ENCODE data around the gene EML6. TPM values are rescaled to one million over a fixed set of nuclear protein-coding genes. Genes with fewer than 3 reads are reported as not detected.

EML6 gene
- total RNA-seq, 4 donors from 2014 or later, result 0.51 to 1.1 (median 0.61) TPM

DNA sequence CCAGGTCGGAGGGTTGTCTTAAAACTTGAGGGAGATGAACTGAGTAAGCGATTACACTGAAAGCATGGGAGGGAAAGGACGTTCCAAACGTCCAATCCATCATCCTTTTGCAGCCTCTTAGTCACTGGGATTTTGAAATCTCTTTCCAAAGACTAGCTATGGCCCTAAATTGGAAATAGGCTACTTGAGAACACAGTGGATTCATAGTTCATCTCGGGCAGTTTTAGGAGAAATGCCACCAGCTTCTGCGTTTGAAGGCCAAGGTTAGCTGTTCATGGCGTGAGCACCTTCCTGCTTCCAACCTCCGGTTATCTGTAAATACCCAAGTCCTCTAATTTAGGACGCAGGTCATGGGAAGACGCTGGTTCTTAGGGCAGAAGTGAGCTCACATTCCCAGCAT, 821 bp upstream of the EML6 start:
- TF ChIP-seq, protein P1, sequence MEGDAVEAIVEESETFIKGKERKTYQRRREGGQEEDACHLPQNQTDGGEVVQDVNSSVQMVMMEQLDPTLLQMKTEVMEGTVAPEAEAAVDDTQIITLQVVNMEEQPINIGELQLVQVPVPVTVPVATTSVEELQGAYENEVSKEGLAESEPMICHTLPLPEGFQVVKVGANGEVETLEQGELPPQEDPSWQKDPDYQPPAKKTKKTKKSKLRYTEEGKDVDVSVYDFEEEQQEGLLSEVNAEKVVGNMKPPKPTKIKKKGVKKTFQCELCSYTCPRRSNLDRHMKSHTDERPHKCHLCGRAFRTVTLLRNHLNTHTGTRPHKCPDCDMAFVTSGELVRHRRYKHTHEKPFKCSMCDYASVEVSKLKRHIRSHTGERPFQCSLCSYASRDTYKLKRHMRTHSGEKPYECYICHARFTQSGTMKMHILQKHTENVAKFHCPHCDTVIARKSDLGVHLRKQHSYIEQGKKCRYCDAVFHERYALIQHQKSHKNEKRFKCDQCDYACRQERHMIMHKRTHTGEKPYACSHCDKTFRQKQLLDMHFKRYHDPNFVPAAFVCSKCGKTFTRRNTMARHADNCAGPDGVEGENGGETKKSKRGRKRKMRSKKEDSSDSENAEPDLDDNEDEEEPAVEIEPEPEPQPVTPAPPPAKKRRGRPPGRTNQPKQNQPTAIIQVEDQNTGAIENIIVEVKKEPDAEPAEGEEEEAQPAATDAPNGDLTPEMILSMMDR (IDR thresholded peaks at IDR 0.05; ENCODE audit: low read depth), result no peak

DNA sequence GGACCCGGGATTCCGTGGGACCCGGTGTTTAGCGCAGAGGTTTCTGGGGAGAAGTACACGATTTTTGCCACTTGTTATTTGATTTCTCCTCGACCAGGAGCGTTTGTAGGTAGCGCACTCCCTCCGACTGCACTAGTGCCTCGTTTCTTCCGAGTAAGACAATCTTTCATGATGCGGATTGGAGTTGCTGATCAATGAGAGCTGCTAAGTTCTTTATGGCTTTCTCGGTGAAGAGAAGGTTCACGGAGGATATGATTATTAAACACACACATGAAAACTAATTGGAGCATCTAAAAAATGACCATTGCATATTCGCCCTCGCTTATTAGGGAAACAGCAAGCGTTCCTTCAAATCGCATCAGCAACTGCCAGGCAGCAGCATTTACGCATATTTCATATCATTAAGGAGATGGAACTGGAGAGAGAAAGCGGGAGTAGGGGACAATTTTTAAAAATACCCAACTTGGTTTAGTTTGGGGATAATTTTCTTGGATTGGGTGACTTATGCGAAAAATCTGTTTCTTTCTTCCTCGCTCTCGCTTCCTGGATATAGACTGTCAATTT, 616 bp downstream of the EML6 start:
- TF ChIP-seq, protein P1 (IDR thresholded peaks at IDR 0.05; ENCODE audit: low read depth), result no peak

DNA sequence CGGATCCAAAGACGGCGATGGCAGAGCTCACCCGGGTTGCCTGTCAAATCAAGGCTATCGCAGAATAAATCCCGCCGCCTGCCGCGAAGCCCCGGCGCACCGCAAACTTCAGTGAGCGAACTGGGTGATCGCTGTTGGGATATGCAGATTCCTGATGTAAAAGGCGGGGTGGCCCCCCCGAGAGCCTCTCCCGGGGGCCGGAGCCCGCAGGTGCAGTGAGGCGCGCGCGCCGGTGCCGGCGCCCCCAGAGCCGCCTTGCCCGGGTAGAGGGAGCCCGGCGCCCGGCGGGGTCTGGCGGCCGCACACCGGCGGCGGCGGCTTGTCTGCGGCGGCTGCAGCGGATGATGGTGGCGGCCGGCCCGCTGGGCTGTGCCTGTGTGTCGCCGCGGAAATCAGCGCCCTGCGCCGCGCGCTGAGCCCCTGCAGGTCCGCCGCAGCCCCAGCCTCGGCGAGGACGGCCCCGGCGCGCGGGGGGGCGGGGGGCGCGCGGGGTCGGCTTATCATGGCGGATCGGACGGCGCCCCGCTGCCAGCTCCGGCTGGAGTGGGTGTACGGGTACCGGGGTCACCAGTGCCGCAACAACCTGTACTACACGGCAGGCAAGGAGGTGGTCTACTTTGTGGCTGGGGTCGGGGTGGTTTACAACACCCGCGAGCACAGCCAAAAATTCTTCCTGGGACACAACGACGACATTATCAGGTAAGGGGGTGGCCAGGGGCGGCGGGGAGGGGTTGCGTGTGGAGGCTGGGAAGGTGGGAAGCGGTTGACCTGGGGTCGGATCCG, 1.3 kb downstream of the EML6 start:
- TF ChIP-seq, protein P1 (IDR thresholded peaks at IDR 0.05; ENCODE audit: low read depth), result no peak

DNA sequence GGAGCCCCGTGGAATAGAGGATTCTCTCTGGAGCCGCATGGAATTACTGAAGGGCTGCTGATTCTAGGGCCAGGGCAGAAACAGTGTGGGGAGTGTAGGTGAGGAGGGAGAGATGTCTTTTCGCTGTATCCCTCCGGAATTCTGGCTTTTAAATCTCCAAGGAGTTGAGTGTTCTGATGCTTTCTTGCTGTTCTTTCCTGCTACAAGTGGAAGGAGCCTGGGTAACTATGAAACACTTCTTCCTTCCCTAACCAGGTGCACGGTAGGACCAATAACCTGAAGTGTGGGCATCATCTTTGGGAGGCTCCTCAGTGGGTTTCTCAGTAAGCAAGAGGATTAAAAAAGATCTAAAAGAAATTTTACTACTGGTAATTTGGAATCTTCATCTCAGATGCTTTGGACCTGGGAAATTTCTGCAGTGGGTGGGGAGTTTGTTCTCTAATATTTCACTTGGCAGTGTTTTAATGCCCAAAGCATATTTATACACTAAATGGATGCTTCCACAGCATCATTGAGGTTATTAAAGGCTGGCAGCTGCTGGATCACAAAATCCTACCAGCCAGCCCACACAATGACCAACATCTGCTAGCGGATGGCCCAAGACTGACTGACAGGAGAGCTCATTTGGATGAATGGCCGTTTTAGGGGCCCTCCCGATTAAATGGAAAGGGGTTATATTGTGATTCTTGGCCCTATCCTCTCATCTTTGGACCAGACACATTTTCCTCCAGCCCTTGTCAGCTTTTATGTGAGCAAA, 2.1 kb downstream of the EML6 start:
- TF ChIP-seq, protein P1 (IDR thresholded peaks at IDR 0.05; ENCODE audit: low read depth), result no peak

DNA sequence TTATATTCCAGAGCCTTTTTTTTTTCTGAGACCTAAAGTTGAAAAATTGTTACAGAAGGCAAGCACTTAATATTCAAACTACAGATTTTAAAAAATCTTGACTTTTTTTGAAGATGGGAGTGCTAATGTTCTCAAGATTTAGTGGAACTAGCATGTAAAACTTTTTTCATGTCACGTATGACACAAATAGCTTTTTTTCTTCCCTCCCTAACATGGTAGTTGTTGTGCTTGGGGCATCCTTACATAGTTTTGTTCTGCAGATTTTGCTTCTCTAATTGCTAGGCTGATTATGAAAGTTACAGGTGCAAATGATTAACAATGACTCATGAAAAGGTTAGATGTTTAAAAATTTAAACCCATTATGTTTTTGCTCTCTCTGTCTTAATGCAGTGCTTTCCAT, 3.0 kb downstream of the EML6 start:
- TF ChIP-seq, protein P1 (IDR thresholded peaks at IDR 0.05; ENCODE audit: low read depth), result no peak

DNA sequence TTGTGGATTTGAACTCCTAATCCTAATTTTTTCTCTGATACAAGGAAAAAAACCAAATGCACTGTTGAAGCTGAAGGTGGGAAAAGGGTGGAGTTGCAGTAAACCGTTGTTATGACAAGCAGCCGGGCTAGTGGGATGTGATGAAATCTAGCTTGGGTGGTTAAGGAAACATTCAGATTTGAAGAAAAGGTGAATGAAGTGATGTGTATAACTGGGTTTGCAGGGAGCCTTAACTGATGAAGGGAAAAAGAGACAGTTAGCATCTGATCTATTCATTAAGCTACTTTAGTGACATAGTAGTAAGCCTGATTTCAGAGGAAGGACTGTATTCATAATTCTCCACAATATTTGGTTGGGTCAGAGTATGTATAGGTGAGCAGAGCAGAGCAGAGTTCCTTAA, 3.5 kb downstream of the EML6 start:
- TF ChIP-seq, protein P1 (IDR thresholded peaks at IDR 0.05; ENCODE audit: low read depth), result no peak

DNA sequence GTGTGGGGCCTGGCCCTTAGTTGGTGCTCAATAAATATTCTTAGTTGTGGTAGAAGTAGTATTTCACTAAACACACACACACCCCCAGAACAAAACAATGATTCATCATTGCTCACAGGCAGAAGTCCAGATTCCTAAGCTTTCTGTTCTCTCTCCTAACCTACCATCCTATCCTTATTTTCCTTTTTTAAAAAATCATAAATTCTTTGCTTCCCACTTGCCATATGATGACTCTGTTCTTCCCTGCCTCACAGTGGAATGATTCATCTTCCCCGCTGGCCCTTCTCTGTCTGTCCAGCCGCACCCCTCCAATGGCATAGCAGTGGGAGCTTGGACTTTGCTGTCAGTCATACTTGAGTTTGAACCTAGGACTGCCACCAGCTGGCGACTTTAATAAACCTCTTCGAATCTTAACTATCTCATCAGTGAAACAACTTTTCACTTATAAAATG, 5.2 kb downstream of the EML6 start:
- TF ChIP-seq, protein P1 (IDR thresholded peaks at IDR 0.05; ENCODE audit: low read depth), result no peak
